GM12874 (cell line): ENCODE results near the gene NR3C2.

Experiments
- TF ChIP-seq, protein P1 (sequence below): IDR thresholded peaks from 2 replicates; pipeline ENCODE4 v1.5.1; 2011; ENCODE audit warnings: low read depth, mild to moderate bottlenecking, control low read depth, low read length, moderate library complexity; ENCODE audit not compliant: insufficient read depth

Gene NR3C2

GRCh38 chr4:148062301-148062950, 379.8 kb downstream of the NR3C2 start:
- TF ChIP-seq, protein P1, sequence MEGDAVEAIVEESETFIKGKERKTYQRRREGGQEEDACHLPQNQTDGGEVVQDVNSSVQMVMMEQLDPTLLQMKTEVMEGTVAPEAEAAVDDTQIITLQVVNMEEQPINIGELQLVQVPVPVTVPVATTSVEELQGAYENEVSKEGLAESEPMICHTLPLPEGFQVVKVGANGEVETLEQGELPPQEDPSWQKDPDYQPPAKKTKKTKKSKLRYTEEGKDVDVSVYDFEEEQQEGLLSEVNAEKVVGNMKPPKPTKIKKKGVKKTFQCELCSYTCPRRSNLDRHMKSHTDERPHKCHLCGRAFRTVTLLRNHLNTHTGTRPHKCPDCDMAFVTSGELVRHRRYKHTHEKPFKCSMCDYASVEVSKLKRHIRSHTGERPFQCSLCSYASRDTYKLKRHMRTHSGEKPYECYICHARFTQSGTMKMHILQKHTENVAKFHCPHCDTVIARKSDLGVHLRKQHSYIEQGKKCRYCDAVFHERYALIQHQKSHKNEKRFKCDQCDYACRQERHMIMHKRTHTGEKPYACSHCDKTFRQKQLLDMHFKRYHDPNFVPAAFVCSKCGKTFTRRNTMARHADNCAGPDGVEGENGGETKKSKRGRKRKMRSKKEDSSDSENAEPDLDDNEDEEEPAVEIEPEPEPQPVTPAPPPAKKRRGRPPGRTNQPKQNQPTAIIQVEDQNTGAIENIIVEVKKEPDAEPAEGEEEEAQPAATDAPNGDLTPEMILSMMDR: no peak

- TF ChIP-seq, protein P1: no peak
Measured at GRCh38 chr4:148061795-148062194, 380.4 kb downstream of the NR3C2 start.

DNA sequence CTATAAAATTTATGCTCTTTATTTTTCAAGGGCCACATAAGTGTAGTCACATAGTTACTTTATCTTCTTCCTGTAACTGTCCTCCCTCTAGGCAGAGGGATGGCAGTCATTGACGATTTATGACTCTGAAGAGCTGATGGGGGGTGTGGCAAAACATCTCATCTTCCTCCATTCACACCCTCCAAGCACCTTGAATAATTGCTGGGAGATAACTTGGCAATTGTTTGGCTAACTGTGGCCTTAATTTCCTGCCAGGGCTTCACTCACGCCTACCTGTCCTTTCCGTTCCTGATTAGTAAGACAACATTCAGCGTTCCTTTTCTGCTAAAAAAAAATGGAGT, 381.1 kb downstream of the NR3C2 start:
- TF ChIP-seq, protein P1: no peak

- TF ChIP-seq, protein P1: no peak
Measured at GRCh38 chr4:148060264-148061140, 381.7 kb downstream of the NR3C2 start.

- TF ChIP-seq, protein P1: no peak
Measured at GRCh38 chr4:148059617-148060180, 382.5 kb downstream of the NR3C2 start.

DNA sequence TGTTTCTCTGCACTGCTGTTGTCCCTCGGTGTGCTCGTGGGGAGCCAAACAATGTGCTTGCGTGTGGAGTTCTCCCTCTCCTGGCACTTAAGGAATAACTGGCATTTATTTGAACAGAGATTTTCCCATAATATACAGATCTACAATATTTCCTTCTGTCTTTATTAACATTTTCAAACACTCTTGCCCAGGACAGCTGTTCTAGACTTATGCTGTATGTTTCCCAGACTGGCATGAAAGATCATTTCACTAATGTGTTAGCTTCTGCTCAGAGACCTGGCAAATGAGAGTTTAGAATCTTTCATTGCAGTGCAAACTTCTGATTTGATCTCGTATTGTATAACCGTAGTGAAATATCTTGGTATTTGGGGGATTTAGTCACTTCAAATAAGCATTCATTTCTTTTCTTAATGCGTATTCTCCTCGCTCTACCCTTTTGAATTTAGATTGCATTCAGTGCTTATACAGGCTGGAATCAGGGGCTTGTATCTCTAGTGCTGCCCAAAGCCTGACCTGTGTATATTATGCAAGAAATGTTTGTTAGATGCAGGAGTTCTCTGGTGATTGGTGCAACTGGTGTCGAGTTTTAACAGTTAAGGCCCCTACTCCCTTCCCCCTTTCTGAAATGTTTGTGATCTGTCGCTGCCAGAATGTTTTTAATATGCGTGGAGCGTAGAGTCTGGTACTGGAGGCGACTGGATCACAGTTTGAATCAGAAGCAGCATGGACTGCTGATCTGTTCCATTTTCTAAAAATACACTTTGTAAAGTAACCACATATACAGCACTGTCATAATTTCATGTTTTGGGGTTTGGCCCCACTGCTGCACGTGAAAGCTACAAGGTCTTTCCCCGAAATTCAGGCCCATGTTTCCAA, 384.0 kb downstream of the NR3C2 start:
- TF ChIP-seq, protein P1: no peak
